Measurements from ENCODE around the gene PERCC1.

Gene PERCC1

DNA sequence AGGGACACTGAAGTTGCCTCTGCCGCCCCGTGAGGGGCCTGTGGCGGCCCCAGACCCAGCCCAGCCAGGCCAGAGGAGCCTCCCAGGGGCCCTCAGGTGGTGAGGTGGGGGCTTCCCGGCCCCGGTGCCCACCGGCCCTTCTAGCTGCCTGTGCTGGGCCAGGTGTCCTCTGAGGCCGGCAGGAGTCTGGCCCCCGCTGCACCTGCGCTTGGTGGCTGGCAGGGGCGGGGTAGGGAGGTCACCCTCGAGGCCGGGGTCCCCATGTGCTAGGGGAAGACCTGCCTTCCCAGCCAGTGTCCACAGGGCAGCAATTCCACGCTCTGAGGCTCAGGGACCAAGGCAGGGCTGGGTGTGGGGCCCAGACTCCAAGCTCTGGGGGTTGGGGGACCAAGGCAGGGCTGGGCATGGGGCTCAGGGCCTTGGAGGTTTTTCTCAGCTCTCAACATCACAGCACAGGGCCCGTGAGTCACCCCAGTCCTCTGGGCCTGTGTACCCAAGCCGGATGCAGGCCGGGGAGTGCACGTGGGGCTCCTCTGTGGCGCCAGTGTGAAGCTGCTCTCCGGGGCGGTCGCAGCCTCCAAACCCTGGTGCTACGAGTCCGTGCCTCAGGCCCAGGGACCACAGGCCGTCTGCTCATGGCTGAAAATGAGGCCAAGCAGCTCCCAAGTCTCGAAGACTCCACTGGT is 14.8 kb downstream of the PERCC1 start:
- Histone ChIP-seq H3K4me3 (no peak overlapping the region), H3K27ac (peak overlapping the region in 1 of 21 experiments; percentile 51)

DNA sequence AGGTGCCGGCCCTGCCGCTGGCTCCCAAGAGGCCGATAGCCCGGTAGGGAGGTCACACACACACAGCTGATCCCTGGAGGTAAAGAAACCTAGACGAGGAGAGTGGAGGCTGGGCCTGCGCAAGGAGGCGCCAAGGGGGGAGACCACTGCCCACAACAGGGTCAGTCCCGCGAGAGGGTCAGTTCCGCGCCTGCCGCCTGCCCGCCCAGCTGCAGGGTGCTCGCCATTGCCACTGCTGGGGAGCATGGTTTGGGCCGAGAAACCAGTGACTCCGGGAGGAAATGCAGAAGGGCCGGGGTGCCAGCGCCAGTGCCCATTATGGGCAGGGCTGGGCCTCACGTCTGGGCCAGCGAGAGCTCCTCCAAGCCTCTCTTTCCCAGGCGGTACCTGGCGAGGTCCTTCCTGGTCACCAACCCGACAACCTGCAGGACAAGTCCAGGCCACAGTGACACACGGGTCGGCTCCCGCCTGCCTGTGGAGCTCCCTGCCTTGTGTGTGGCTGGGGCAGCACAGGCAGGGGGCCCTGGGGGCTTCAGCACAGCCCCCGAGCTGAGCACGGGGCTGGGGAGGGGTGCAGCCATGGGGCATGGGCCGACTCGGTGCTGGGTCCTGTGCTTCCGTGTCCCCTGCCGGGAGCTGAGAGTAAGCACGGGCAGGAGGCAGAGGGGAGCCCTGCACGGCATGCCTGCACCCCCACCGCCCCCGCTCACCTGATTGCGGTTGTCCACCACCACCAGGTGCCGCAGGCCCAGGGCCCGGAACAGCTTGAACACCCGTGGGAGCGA is 15.6 kb downstream of the PERCC1 start:
- Histone ChIP-seq H3K4me3 (no peak overlapping the region), H3K27ac (no peak overlapping the region)

DNA sequence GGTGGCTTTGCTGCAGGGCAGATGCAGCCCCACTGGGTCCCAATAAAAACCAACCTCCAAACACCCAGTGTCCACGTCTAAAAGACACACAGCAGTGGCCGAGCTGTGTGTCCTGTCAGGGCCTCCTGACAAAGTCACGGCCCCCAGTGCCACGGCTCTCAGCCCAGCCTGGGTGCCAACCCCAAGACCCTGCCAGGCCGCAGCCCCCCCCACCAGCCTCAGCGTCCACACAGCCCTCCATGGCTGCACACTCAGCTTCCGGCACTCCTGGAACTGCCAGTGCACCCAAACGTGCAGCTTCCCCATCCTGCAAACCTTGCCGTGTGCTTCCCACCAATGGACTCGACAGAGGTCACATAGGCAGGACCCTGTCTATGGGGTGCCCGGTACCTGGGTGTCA is 17.1 kb downstream of the PERCC1 start:
- Histone ChIP-seq H3K27ac (no peak overlapping the region), H3K4me3 (no peak overlapping the region)

DNA sequence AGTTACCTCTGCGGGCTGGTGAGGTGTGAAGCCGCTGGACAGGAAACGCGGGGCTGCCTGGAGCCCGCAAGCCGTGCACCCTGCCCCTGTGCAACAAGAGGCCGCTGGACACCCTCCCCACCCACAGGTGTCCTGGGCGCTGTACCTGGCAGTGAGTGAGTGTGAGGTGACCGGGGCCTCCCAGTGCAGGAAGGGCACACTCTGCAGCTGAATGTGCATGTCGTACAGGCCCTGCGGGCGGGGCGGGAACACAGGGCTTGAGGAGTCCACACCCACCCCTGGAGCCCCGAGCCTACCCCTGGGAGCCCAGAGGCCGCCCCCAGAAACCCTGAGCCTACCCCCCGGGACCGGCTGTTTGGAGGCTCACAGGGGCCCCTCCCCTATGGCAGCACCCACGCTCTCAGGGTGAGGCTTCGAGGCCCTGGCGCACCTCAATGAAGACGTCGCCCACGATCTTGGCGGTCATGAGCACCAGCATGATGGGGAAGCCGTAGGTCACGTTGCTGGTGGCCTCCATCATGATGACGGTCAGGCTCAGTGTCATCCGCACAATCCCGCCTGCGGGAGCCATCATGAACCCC is 17.7 kb downstream of the PERCC1 start:
- Histone ChIP-seq H3K27ac (no peak overlapping the region), H3K4me3 (no peak overlapping the region)

DNA sequence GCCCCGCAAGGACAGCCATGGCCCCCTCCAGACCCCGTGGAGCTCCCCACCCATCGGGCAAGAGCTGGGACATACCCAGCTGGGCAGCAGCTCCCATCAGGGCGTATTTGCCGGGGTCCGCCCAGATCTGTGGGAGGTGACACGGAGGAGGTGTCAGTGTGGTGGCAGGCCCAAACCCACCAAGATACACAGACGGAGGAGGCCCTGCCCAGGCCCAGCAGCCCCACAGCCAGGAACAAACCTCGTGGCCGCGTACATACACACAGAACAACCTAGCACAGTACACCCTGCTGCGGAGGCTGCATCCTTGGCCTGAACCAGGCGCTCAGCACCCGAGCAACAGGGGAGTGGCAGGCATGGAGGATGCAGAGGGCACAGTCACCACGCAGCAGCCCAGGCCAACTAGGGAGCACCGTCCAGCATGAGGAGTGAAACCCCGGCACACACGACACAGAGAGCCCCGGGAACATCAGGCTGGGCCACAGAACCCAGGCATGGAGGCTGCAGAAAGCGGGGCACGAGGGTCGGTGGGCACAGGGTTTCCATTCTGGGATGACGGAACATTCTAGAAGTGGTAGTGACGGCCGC is 18.4 kb downstream of the PERCC1 start:
- H3K4me3 ChIP-seq, result no peak overlapping the region

DNA sequence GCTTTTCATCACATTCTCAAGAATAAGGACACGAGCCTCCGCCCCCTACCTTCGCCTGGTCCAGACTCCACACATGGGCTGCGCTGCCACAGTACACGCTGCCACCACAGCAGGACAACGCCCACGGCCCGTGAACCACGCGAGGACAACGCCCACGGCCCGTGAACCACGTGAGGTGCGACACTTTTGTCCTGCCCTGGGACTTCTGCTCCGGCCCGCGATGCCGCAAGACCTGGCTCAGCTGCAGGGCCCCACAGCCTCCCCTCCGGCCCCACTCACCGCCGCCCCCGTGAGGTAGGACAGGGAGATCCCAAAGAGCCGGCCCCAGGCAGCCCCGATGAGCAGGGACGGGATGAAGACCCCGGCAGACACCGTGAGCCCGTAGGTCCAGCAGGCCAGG is 19.3 kb downstream of the PERCC1 start:
- H3K4me3 ChIP-seq, result no peak overlapping the region
- H3K27ac ChIP-seq, result no peak overlapping the region

More for the DNA sequence above, 18.4 kb downstream of the PERCC1 start:
- H3K27ac ChIP-seq, result no peak overlapping the region

DNA sequence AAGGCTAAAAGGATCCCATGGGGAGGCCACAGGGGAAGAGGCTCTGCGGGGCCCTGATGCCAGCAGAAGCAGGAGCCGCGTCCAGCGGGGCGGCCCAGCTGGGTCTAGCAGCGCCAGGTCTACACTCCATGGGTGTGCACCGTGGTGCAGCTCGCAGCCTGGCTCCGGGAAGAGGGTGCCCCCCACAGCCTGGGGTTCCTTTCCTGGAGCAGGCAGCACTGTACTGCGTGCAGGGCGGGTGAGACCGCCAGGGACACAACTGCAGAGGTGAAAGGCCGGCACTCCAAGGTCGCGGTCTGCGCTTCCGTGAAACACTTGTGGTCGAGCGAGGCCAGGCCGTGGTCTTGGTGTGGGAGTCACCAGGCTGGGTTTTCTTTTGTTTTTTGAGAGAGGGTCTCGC is 20.0 kb downstream of the PERCC1 start:
- no peak overlapping the region for H3K4me3 ChIP-seq
- H3K27ac ChIP-seq, result no peak overlapping the region

DNA sequence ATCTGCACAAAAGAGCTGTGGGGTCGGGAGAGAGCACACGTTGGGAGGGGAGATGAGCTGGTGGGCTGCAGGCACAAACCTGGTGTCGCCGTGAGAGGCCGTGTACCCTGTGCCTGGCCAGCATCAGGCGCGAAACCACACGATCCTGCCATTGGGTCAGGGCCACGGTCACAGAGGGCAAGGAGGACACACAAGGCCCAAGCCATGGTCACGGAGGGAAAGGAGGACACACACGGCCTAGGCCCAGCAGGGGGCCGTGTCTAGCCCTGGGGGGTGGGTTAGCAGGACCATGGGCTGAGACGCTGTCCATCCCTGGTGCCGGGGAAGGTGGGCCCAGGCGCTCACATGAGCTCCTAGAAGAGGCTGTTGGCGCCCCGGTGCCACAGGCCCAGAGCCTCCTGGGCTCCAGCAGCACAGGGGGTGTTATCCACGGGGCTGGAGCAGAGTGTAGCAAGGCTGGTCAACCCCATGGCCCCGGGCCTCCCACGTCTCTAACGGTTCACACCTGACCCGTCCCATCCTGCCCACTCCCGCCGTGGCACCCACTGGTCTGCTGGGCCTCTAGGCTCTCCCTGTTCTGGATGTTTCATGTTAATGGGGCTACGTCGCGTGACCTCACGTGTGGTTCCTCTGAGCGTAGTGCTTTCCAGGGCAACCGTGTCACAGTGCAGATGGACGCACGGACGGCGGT is 21.0 kb downstream of the PERCC1 start:
- Histone ChIP-seq H3K4me3 (no peak overlapping the region), H3K27ac (no peak overlapping the region)

DNA sequence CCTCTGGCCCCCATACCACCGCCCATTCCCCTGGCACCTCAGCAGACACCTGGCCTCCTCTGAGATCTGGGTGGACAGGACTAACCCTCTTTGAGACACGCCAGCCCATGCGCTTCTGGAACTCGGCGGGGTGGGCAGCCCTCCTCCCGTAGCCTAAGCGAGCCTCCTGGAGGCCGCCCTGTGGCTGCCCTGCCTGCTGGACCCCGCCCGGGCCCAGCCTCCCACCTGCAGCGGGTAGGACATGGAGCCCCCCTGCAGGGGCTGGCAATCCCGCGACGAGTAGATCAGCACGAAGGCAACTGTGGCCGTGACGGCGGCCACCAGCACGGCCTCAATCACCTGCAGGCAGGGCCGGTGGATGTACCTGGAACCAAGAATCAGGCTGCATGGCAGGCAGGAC is 21.7 kb downstream of the PERCC1 start:
- no peak overlapping the region for H3K27ac ChIP-seq

DNA sequence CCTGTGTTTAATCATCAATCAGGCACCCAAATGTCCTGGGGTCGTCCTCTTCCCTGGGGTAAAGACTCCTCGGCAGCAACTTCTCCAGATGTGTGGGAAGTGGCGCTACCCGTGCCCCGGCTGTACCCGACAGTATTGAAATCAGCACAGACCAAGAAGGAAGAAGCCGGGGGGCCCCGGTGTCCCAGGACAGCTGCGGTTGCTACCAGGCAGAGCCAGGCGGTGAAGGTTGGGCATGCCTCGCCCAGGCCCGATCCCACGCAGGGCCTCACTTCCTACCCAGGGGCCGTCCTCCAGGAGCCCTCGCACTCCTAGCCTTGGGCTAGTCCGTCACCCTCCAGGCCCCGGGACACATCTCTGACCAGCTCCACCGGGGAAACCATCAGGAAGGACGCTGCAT is 22.4 kb downstream of the PERCC1 start:
- no peak overlapping the region for H3K4me3 ChIP-seq
- no peak overlapping the region for H3K27ac ChIP-seq

More for the DNA sequence above, 21.7 kb downstream of the PERCC1 start:
- H3K4me3 ChIP-seq, result no peak overlapping the region

DNA sequence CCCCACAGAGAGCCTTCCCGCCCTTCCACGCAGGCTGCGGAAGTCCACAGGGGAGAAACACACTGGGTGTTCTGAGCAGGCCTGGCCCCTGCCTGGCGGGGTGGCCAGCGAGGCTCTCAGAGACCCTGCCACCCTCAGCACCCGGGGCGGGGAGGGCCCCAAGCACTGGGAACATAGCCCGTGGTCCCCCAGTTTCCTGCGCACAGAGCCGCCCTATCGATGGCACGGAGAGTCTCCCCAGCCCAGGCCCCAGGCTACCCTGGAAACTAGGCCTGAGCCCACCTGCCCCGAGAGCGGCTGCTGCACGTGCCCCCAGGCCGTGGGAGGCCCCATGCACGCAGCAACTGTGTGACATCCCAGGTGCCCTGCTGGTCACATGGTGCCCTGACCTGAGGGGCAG is 23.7 kb downstream of the PERCC1 start:
- no peak overlapping the region for H3K4me3 ChIP-seq
- peak overlapping the region in 1 of 21 experiments; percentile 16 for H3K27ac ChIP-seq

DNA sequence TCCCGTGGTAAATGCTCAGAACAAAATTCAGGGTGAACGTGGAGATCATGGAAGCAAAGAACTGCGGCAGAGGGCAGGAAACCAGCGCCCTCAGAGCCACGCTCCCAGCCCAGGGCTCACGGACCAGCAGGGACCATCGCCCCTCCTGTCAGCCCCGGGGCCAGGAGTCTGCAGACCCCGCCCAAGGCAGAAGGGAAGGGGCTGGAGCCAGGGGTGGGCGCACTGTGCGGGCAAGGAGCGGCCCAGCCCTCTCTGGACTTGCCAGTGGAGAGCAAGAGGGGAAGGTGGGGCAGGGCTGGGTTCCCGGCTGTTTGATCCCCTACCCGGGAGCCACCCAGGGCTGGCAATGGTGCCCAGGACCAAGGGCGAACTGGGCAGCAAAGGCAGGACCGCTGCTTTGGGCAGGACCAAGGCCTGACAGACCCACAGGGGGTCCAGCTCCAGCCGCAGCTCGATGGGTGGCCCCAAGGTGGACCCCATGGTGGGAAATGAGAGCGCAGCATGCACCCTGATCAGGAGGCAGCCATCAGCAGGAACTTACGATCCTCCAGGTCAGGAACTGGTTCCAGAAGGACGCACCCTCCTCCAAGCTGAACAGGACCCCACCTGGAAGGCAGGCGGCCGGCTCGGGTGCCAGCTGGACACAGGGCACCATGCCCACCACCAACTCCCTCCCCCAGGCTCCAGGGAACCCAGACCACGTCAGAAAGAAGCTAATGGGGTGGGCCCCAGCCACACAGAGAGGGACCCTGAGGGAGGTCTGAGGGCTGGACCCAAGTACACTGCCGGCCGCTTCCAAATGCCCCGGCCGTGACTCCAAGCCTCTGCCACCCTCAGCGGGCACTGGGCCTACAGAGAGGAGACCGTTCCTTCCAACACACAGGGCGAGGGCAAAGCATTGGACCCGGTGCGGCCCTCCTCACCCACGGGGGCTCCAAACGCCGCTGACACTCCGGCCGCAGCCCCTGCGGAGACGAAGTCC is 24.6 kb downstream of the PERCC1 start:
- Histone ChIP-seq H3K4me3 (no peak overlapping the region), H3K27ac (no peak overlapping the region)

DNA sequence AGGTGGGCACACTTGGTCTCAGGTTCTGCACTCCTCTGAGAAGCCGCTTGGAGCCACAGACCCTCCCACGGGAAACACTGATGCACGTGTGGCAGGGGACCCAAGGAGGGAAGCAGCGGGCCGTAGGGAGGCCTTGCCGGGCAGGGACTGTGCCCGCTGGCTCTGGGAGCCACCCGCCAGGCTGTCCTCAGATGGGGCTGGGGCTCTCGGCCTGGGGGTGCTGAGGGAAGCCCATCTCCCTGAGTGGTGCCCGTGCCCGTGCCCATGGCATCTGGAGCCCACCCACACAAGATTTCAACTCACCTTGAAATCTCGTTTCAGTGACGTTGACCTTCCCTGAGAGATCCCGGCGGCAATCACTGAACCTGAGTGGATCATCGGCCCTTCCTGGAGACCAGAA is 26.1 kb downstream of the PERCC1 start:
- Histone ChIP-seq H3K4me3 (no peak overlapping the region), H3K27ac (no peak overlapping the region)

DNA sequence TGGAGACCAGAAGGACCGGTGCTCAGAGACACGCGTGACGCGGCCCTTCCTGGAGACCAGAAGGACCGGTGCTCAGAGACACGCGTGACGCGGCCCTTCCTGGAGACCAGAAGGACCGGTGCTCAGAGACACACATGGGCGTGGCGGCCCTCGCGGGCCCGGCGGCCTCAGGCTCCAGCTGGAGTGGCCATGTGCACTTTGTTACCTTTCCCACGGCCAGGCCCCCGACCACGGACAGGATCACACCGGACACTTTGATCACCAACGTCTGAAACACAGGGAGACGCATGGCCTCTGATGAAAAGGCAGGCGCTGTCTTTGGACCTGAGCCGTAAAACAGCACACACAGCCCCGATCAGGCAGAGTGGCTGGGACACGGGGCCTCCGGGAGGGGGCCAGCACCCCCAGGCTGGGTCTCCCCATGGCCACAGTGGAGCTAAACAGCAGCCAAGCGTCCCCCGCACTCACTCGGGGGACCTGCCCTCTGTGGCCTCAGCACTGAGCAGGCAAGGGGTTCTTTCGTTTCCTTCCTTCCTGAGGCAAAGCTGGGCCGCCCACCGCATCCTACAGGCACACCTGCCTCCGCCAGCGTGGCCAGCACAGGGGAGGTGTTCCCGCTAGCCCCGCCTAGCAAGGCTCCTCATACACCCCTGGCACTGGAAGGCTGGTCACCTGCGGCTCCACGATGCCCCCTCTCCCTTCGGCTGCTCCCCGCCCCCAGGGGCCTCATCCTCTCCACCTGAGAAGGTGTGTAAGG is 26.8 kb downstream of the PERCC1 start:
- H3K4me3 ChIP-seq, result no peak overlapping the region
- no peak overlapping the region for H3K27ac ChIP-seq

DNA sequence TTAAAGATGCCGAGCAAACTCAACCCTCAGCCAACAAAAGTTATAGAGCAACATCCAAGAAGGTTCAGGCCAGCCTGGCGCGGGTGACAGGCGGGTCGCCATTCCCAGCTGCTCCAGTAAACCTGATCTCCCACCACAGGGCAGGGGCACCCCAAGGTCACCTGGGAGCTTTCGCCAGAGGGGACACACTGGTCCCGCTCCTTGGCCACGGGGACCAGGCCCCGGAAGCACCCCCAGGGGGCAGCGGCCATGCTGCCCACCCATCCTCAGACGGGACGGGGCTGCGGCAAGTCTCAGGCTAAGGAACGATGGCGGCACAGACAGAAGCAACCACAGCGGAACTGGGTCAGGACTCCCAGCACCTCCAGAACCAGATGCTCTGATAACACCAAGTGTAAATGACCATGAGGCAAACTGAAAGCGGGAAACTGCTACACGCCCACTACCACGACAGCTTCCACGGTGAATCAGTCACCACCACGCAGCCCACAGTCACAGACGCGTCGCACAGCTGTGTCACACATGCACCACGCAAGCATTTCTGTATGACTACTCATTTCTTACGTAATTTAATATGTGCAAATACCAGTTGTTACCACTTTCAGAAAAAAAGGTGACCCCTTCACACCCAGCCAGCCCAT is 27.6 kb downstream of the PERCC1 start:
- H3K27ac ChIP-seq, result peak overlapping the region in 2 of 21 experiments; percentile 3 to 24
- no peak overlapping the region for H3K4me3 ChIP-seq

DNA sequence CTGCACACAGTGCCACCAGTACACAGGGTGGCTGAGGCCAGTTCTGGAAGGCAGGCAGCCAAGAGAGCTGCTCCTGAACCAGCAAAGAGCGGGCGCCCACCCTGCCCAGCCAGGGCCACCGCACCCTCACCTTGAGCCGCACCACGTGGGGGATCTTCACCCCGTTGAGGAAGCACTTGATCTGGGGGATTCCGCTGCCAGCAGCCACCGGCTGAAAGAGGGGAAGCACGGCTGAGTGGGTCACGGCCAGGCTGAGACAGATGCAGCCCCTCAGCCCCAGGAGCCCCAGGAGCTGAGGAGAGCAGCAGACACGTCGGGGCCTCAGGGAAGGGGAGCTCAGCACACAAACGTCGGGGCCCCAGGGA is 28.1 kb downstream of the PERCC1 start:
- Histone ChIP-seq H3K27ac (peak overlapping the region in 1 of 21 experiments; percentile 24), H3K4me3 (no peak overlapping the region)

DNA sequence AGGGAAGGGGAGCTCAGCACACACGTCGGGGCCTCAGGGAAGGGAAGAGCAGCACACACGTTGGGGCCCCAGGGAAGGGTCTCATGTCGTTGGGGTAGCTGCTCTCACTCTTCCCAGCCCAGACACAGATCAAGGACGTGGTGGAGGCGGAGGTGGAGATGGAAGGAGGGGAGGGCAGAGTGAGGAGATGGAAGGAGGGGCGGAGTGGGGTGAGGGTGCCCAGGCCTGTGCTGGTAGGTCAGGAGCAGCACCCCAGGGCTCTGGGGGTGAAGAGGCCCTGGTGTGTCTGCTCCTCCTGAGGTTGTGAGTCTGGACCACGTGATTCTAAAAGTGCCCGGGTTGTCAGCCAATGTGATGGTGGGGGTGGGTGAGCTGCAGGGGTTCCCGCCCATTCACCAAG is 29.1 kb downstream of the PERCC1 start:
- no peak overlapping the region for H3K27ac ChIP-seq

DNA sequence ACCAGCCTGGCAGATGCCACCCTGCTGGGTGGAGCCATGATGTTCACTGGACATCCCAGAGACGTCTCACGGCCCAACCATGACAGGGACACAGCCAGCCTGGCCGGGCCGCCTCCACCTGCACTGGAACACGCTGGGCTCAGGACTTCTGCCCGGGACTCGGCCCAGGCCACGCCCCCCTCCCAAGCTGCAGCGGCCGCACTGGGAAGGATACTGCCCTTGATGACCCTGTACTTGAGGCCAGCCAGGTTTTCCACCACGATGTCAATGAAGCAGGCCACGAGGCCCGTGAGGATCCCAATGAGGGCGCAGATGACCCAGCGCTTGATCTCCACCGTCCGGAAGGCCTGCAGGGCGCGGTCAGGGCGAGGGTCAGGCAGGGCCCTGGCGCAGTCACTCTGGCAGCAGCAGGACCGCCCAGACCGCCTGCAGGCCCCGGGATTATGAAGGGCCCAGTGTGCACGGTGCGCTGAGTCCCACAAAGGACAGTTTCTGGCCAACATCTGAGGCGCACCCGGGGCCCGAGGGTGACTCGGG is 29.8 kb downstream of the PERCC1 start:
- H3K27ac ChIP-seq, result no peak overlapping the region

More for the DNA sequence above, 29.1 kb downstream of the PERCC1 start:
- H3K4me3 ChIP-seq, result no peak overlapping the region

More for the DNA sequence above, 29.8 kb downstream of the PERCC1 start:
- no peak overlapping the region for H3K4me3 ChIP-seq

Data from skin epidermis (tissue), 12 donors.